GM18868 (cell line): ENCODE data around the gene PLOD2.

Source experiments
- ATAC-seq: cut with Tn5 transposase; IDR thresholded peaks from one replicate; pipeline ENCODE4 v1.9.1; 2021; ENCODE audit warnings: mild to moderate bottlenecking, moderate library complexity; ENCODE audit not compliant: unreplicated experiment

Gene PLOD2

DNA sequence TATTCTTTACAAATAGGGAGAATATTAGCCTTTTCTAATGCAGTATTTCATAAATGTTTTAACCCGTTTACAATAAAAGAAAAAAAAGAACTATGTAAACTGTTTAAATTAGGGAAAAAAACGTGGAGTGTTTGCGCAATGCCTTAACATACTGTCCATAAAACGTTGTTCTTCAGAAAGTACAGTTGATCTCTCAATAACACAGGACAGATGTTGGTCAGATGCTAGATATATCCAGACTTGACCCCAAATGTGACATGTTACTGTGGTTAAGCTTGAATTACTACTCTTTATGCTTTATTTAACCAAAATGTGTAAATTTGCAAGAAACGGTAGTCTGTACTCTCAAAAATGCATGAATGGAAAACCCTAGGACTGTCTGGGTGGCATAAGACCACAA, 110.3 kb downstream of the PLOD2 start:
- ATAC-seq, result no peak

DNA sequence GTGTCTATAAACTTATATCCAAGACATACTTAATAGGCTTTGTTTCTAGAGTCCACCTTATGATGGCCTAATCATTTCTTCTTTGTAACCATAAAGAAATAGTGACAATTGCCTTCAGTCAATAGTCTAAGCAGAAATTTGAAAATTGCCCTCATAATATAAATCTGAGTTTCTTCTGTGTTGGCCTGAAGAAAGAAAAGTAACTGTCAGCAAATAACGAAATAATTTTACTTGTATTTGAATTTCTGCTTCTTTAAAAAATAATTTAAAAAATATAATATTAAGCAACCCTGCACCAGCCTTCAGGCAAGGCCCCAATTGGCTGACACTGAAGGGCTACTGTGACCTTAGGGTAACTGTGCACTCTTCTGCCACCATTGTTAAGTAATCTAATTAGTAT, 113.5 kb downstream of the PLOD2 start:
- ATAC-seq, result no peak

- no peak for ATAC-seq
Observed at GRCh38 chr3:146044046-146044445, 116.9 kb downstream of the PLOD2 start.

- ATAC-seq, result no peak
Observed at GRCh38 chr3:146040630-146041029, 120.4 kb downstream of the PLOD2 start.

DNA sequence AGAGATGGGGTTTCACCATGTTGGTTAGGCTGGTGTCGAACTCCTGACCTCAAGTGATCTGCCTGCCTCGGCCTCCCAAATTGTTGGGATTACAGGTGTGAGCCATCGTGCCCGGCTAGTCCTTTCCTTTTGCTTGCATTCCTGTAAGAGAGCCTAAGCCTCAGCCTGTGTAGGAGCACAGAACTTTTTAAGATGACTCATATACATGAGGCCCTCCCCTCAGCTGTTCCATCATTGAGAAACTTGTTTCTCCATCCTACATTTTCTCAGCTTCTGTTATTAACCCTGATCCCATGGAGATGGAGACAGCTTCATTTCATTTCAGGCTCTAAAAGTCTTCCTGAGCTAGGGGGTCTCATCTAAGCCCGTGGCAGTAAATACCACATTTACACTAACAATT, 123.3 kb downstream of the PLOD2 start:
- no peak for ATAC-seq

DNA sequence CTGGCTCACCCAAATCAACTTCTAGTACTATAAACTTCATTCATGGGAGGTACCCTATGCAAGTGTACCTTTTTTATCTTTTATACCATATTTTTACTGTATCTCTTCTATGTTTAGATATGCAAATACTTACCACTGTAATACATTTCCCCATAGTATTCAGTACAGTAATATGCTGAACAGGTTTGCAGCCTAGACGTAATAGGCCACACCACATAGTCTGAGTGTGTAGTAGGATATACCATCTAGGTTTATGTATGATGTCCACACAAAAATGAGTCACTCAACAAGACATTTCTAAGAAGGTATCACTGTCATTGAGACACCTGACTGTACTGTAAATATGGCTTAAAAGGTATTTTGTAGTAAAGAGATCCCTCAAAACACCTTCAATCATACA, 124.7 kb downstream of the PLOD2 start:
- no peak for ATAC-seq

DNA sequence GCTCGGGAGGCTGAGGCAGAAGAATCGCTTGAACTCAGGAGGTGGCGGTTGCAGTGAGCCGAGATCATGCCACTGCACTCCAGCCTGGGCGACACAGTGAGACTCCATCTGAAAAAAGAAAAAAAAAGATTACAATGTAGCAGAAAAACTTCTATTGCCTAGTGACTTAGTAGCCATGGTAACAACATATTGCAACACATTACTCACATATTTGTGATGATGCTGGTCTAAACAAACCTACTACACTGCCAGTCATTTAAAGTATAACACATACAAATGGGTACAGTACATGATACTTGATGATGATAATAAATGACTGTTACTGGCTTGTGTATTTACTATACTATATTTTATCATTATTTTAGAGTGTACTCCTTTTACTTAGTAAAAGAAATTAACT, 125.6 kb downstream of the PLOD2 start:
- ATAC-seq, result no peak

DNA sequence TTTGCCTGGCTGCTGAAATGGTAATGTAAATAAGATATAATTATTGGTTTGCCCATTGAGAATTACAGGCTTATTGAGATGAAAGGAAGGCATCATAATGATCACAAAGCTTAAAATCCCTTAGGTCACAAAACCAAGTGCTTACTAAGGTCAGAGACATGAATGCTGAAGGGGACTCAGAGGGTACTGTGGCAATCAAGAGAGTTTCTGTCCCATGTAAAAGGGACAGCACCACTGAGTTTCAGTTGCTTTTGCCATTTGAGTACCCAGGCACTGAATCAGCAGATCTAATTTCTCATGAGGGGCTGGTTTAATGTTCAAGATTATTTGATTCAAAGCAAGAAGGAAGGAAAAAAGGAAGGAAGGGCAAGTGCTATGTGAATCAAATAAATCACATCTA, 127.0 kb downstream of the PLOD2 start:
- peak; percentile 45 for ATAC-seq

GRCh38 chr3:146026547-146026946, 134.4 kb downstream of the PLOD2 start:
- no peak for ATAC-seq

DNA sequence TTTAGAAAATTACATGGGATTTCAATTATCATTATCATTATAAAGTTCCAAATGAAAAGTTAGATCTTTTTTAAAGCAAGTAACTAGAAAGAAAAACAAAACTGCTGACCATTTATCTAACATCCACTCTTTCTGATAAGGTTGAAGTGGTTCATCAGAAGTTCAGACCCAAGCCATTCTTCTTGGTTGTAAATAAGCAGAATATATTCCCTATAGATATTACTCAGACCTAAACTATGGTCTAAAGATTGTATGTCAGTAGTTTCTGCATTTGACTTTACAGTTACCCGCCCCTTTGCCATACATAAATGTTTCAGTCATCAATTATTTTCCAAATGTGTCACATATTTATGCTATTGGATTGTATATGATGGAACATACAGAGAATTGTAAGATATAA, 136.7 kb downstream of the PLOD2 start:
- ATAC-seq, result no peak

- ATAC-seq, result no peak
Observed at GRCh38 chr3:146020969-146021368, 140.0 kb downstream of the PLOD2 start.

- no peak for ATAC-seq
Observed at GRCh38 chr3:146019508-146019907, 141.5 kb downstream of the PLOD2 start.
